Endothelial cell of umbilical vein (primary cell): Measurements from ENCODE around the gene FOS. TPM values are rescaled to one million over a fixed set of nuclear protein-coding genes. Genes with fewer than 3 reads are reported as not detected.
A peak's percentile ranks its signal among the peaks of the same experiment; 100 is the strongest.
"Not testable (repeated sequence)": the region's sequence is repeated elsewhere in the genome, so short reads cannot be mapped to it uniquely, and the experiment has no call there.

Source experiments
- BruUV-seq: library from RNA; stranded (reverse); fragments of 400-500 nt; replicated peaks from 2 replicates; lab custom pipeline; 2021; lab: Mats Ljungman, UMichigan
- CTCF ChIA-PET: fragments of 300-600, 350-600 bp; sonication (Branson Sonifier 250); formaldehyde crosslinking; loops from one replicate; lab custom pipeline; 2021; ENCODE audit warnings: antibody characterized with exemption, inconsistent platforms; lab: Charles Lee
- POLR2A ChIA-PET: fragments of 300-600, 350-600 bp; sonication (Branson Sonifier 250); formaldehyde crosslinking; loops from one replicate; lab custom pipeline; 2021; ENCODE audit warnings: antibody characterized with exemption, inconsistent platforms; lab: Charles Lee
- DNase-seq: peaks from one replicate; pipeline ENCODE4 v3.0.0-alpha.2; 2011; ENCODE audit warnings: low read depth, low spot score
- FAIRE-seq: peaks from 2 replicates; lab custom pipeline; 2011; peaks lifted over from hg19 to GRCh38; lab: Jason Lieb, UNC
- H2AFZ ChIP-seq: 2 replicates; pipeline ENCODE4 v1.6.0; 2012; ENCODE audit warnings: low read depth, low read length, control low read depth, inconsistent platforms
- H3K27ac ChIP-seq: 2 replicates; pipeline ENCODE4 v1.5.1; 2011; ENCODE audit warnings: low read depth, mild to moderate bottlenecking, control low read depth, low read length, moderate library complexity; ENCODE audit not compliant: insufficient read depth
- H3K27me3 ChIP-seq, 2 experiments: 2 replicates each; pipeline versions ENCODE4 v1.6.0 to v1.6.1; 2011; ENCODE audit warnings: low read length in 2 of 2, mixed read lengths in 1 of 2; ENCODE audit not compliant: control insufficient read depth in 2 of 2, insufficient read depth in 2 of 2
- H3K36me3 ChIP-seq, 2 experiments: 2 replicates in 1 of 2; 3 replicates in 1 of 2; pipeline ENCODE4 v1.5.1; 2011; ENCODE audit warnings: low read length in 2 of 2, mild to moderate bottlenecking in 1 of 2, moderate library complexity in 1 of 2; ENCODE audit not compliant: control insufficient read depth in 2 of 2, insufficient read depth in 2 of 2; ENCODE audit errors: extremely low read depth in 1 of 2
- H3K4me1 ChIP-seq: 3 replicates; pipeline ENCODE4 v1.5.1; 2011; ENCODE audit warnings: mild to moderate bottlenecking, low read length; ENCODE audit not compliant: control insufficient read depth, insufficient read depth; ENCODE audit errors: extremely low read depth
- H3K4me2 ChIP-seq: 2 replicates; pipeline ENCODE4 v1.6.1; 2011; ENCODE audit warnings: low read length, control low read depth, mixed read lengths; ENCODE audit not compliant: insufficient read depth
- H3K4me3 ChIP-seq, 3 experiments: fragments of 200-600 bp in 1 of 3; sonication (generic), shearing (Covaris generic) in 1 of 3; replicated peaks in 1 of 3; 2 replicates each; pipeline ENCODE4 v1.5.1; 2011 to 2016; ENCODE audit warnings: control low read depth in 3 of 3, low read length in 3 of 3, mild to moderate bottlenecking in 2 of 3, inconsistent platforms in 1 of 3, low read depth in 1 of 3, moderate library complexity in 1 of 3; ENCODE audit not compliant: insufficient read depth in 1 of 3
- H3K79me2 ChIP-seq: 2 replicates; pipeline ENCODE4 v1.6.0; 2012; ENCODE audit warnings: low read length, inconsistent platforms; ENCODE audit not compliant: control insufficient read depth, insufficient read depth
- H3K9ac ChIP-seq: replicated peaks from 2 replicates; pipeline ENCODE3; 2011; ENCODE audit warnings: low read length, control low read depth; ENCODE audit not compliant: insufficient read depth; ENCODE audit errors: extremely low read depth
- H3K9me1 ChIP-seq: replicated peaks from 3 replicates; pipeline ENCODE4 v1.6.0; 2011; ENCODE audit warnings: mild to moderate bottlenecking, low read length; ENCODE audit not compliant: control insufficient read depth, insufficient read depth; ENCODE audit errors: extremely low read depth
- H3K9me3 ChIP-seq: replicated peaks from 2 replicates; pipeline ENCODE4 v1.5.1; 2012; ENCODE audit warnings: low read length, inconsistent platforms; ENCODE audit not compliant: control insufficient read depth, insufficient read depth
- H4K20me1 ChIP-seq: replicated peaks from 2 replicates; pipeline ENCODE3; 2011; ENCODE audit warnings: mild to moderate bottlenecking, low read length; ENCODE audit not compliant: control insufficient read depth, insufficient read depth; ENCODE audit errors: extremely low read depth
- POLR2A ChIP-seq: IDR thresholded peaks from 2 replicates; pipeline ENCODE4 v1.6.1; 2012; ENCODE audit warnings: low read depth, mild to moderate bottlenecking, control low read depth, low read length
- dilution Hi-C: fragments of 300-500 bp; cut with MboI; formaldehyde crosslinking; loops from one replicate; pipeline ENCODE4 v1.15.0; 2019; ENCODE audit warnings: low sequenced_read_pairs; ENCODE audit not compliant: extremely low pct_ligation_motif_present
- intact Hi-C: fragments of 100-400 bp; cut with micrococcal nuclease; formaldehyde crosslinking; loops from one replicate; pipeline ENCODE4 v1.10.0; 2022
- polyA plus RNA-seq, 4 experiments: library from polyadenylated mRNA; depleted of rRNA in 3 of 4; stranded (reverse) in 3 of 4; unstranded in 1 of 4; fragments of >200 nt; gene quantifications; 2 replicates each; pipeline versions ENCODE4 v1.2.1 to v1.2.3, GENCODE V29; 2011 to 2012; ENCODE audit warnings: missing spikeins in 1 of 4
- total RNA-seq: library from RNA; stranded (reverse); gene quantifications from 2 replicates; pipeline ENCODE4 v1.2.3, GENCODE V29; 2021

Gene FOS
- total and polyA plus RNA-seq, 2 donors (not counting 3 experiments of a cell fraction or from before 2014, with no cell fraction given), result 9.2 to 41.6 TPM

DNA sequence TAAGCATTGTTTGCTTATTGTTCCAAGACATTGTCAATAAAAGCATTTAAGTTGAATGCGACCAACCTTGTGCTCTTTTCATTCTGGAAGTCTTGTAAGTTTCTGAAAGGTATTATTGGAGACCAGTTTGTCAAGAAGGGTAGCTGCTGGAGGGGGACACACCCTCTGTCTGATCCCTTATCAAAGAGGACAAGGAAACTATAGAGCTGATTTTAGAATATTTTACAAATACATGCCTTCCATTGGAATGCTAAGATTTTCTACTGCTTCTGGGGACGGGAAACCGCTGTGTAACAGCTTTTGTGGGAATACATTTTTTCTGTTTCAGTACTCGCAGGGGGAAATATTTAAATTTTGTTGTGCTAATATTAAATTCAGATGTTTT lies 3.5 kb downstream of the FOS start:
- H3K27me3 ChIP-seq, result peaks cover 3 to 7% of the 10 kb centered on the region in 2 experiments
- H2AFZ ChIP-seq, result no peak overlapping the region
- no TSS peak for BruUV-seq
- H3K79me2 ChIP-seq, result no peaks in the 10 kb centered on the region
- dilution Hi-C loops (loop anchor here (25.0 kb wide), 1 partner anchor 145 kb away; the partner anchor contains the start of gene NEK9), intact Hi-C loops (no loop called here)
- H3K9ac ChIP-seq, result no peak overlapping the region
- no peaks in the 10 kb centered on the region for H3K9me3 ChIP-seq
- H3K4me3 ChIP-seq, result no peak overlapping the region
- H3K36me3 ChIP-seq, result peaks cover 0 to 9% of the 10 kb centered on the region in 2 experiments
- ChIA-PET POLR2A (interaction anchor here (0.5 kb wide), 2 partner anchors 23 to 47 kb away, joined by 3 to 4 read pairs; no protein-coding TSS in a partner anchor), CTCF (interaction anchor here (1.3 to 5.0 kb wide), 2 partner anchors 10 to 13 kb away, joined by 3 to 24 read pairs; no protein-coding TSS in a partner anchor)
- H3K4me2 ChIP-seq, result no peak overlapping the region
- no peak overlapping the region for H3K27ac ChIP-seq
- peaks cover 6% of the 10 kb centered on the region for H3K4me1 ChIP-seq
- H3K9me1 ChIP-seq, result no peaks in the 10 kb centered on the region
- no peak for DNase-seq
- peak; percentile 37 for FAIRE-seq
- TF ChIP-seq POLR2A, result no peak
- H4K20me1 ChIP-seq, result no peaks in the 10 kb centered on the region

DNA sequence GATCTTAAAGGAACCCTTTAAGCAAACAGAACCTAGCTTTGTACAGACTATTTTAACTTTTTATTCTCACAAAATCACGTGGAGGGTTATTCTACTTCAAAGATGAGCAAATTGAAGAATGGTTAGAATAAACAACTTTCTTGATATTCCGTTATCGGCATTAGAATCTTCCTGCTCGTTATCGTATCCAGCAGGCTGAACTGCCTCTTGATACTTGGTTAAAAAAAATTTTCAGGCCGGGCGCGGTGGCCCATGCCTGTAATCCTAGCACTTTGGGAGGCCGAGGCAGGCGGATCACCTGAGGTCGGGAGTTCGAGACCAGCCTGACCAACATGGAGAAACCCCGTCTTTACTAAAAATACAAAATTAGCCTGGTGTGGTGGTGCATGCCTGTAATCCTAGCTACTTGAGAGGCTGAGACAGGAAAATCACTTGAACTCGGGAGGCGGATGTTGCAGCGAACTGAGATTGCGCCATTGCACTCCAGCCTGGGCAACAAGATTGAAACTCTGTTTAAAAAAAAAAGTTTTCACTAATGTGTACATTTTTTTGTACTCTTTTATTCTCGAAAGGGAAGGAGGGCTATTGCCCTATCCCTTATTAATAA lies 4.0 kb downstream of the FOS start:
- H3K9ac ChIP-seq, H3K79me2 ChIP-seq, H3K9me1 ChIP-seq, H3K36me3 ChIP-seq, H3K27ac ChIP-seq, BruUV-seq, intact Hi-C loops, H3K4me1 ChIP-seq, H3K4me3 ChIP-seq, H3K9me3 ChIP-seq, DNase-seq, H4K20me1 ChIP-seq, H2AFZ ChIP-seq, H3K27me3 ChIP-seq, FAIRE-seq, H3K4me2 ChIP-seq: not testable (repeated sequence)
- dilution Hi-C loops, result loop anchor here (25.0 kb wide), 1 partner anchor 145 kb away; the partner anchor contains the start of gene NEK9
- CTCF ChIA-PET, result interaction anchor here (1.3 to 5.0 kb wide), 2 partner anchors 10 to 13 kb away, joined by 3 to 24 read pairs; no protein-coding TSS in a partner anchor
- POLR2A ChIA-PET, result interaction anchor here (0.5 kb wide), 1 partner anchor 48 kb away, joined by 4 read pairs; no protein-coding TSS in a partner anchor
